Kidney glomerular epithelial cell (primary cell): ENCODE results near the gene COL18A1.

Experiments
- DNase-seq: peaks from one replicate; lab custom pipeline; 2025; lab: John Stamatoyannopoulos, UW

Gene COL18A1

GRCh38 chr21:45547545-45547900, 142.6 kb downstream of the COL18A1 start:
- no peak for DNase-seq

- no peak for DNase-seq
Measured at GRCh38 chr21:45548711-45549491, 143.9 kb downstream of the COL18A1 start.

GRCh38 chr21:45549626-45550463, 144.9 kb downstream of the COL18A1 start:
- no peak for DNase-seq

- DNase-seq, result no peak
Measured at GRCh38 chr21:45550522-45551210, 145.7 kb downstream of the COL18A1 start.

GRCh38 chr21:45551316-45551715, 146.4 kb downstream of the COL18A1 start:
- peak; percentile 15 for DNase-seq

- no peak for DNase-seq
Measured at GRCh38 chr21:45551783-45552695, 147.1 kb downstream of the COL18A1 start.

- no peak for DNase-seq
Measured at GRCh38 chr21:45552696-45553391, 147.9 kb downstream of the COL18A1 start.

- DNase-seq, result peak; percentile 33
Measured at GRCh38 chr21:45554477-45555175, 149.7 kb downstream of the COL18A1 start.

- DNase-seq, result no peak
Measured at GRCh38 chr21:45555251-45555556, 150.2 kb downstream of the COL18A1 start.

- DNase-seq, result peak; percentile 21
Measured at GRCh38 chr21:45555557-45556301, 150.8 kb downstream of the COL18A1 start.

GRCh38 chr21:45556302-45556644, 151.3 kb downstream of the COL18A1 start:
- DNase-seq, result no peak

- DNase-seq, result no peak
Measured at GRCh38 chr21:45556645-45557615, 152.0 kb downstream of the COL18A1 start.

- DNase-seq, result no peak
Measured at GRCh38 chr21:45557616-45558043, 152.7 kb downstream of the COL18A1 start.

- DNase-seq, result no peak
Measured at GRCh38 chr21:45558044-45558721, 153.2 kb downstream of the COL18A1 start.

GRCh38 chr21:45559216-45560105, 154.5 kb downstream of the COL18A1 start:
- no peak for DNase-seq

- no peak for DNase-seq
Measured at GRCh38 chr21:45560106-45561021, 155.4 kb downstream of the COL18A1 start.
